Measurements from ENCODE around the gene BACH1. TPM values are rescaled to one million over a fixed set of nuclear protein-coding genes. Genes with fewer than 3 reads are reported as not detected.

The BACH1 gene
- total and polyA plus RNA-seq, 2 donors (not counting 1 experiment from before 2014, with no cell fraction given), result 10.1 to 221 TPM

GRCh38 chr21:29313662-29314408 lies 15.1 kb downstream of the BACH1 start:
- no peak for DNase-seq
- Histone ChIP-seq H3K79me2 (ENCODE audit: control insufficient read depth, insufficient read depth, low read length) (peaks cover 100% of the 10 kb centered on the region), H2AFZ (ENCODE audit: insufficient read depth, low read depth, low read length, poor library complexity, severe bottlenecking) (no peak overlapping the region), H3K27me3 (replicated peaks in 1 of 4; ENCODE audit: control extremely low read depth in 1 of 4, control insufficient read depth in 3 of 4, insufficient read depth in 4 of 4, low read length in 3 of 4) (no peaks in the 10 kb centered on the region), H4K20me1 (ENCODE audit: control insufficient read depth, insufficient read depth, low read length, poor library complexity, severe bottlenecking) (peaks cover 76% of the 10 kb centered on the region), H3K4me3 (ENCODE audit: control extremely low read depth in 1 of 5, extremely low read depth in 1 of 5, insufficient read depth in 1 of 5, low read depth in 2 of 5, low read length in 4 of 5) (no peak overlapping the region), H3K4me2 (replicated peaks; ENCODE audit: low read depth, low read length, poor library complexity, severe bottlenecking) (no peak overlapping the region), H3K9ac (ENCODE audit: low read length) (no peak overlapping the region), H3K4me1 (ENCODE audit: control insufficient read depth in 2 of 2, insufficient read depth in 2 of 2, low read length in 2 of 2) (peaks cover 11 to 27% of the 10 kb centered on the region in 2 donors), H3K27ac (ENCODE audit: low read length in 2 of 2) (no peak overlapping the region), H3K9me3 (ENCODE audit: control extremely low read depth in 1 of 3, control insufficient read depth in 2 of 3, insufficient read depth in 1 of 3, low read length in 2 of 3) (no peaks in the 10 kb centered on the region), H3K36me3 (replicated peaks in 1 of 2; ENCODE audit: control extremely low read depth in 1 of 2, control insufficient read depth in 1 of 2, extremely low read depth in 1 of 2, insufficient read depth in 2 of 2, low read length in 1 of 2) (peaks cover 0 to 2% of the 10 kb centered on the region in 2 experiments)
- H3K9me3 Mint-ChIP-seq (ENCODE audit: insufficient read depth), result no peaks in the 10 kb centered on the region
- ChIA-PET POLR2A (interaction anchor here (1.2 kb wide), 1 partner anchor 13 kb away, joined by 3 read pairs; no protein-coding TSS in a partner anchor), CTCF (interaction anchor here (1.4 kb wide), 1 partner anchor 46 kb away, joined by 4 read pairs; no protein-coding TSS in a partner anchor)
- intact Hi-C loops (cut with micrococcal nuclease), result loop anchor here (1.0 kb wide), 1 partner anchor 8 kb away; no protein-coding TSS in a partner anchor
- no peaks in the 10 kb centered on the region for H3K27me3 Mint-ChIP-seq
- TF ChIP-seq CTCF (IDR thresholded peaks at IDR 0.05) (no peak), EZH2 (IDR thresholded peaks at IDR 0.05; ENCODE audit: borderline replicate concordance, insufficient read depth, low read depth, low read length, poor library complexity, severe bottlenecking) (no peak)
- no peak overlapping the region for H3K4me3 Mint-ChIP-seq
- WGBS (ENCODE audit: insufficient coverage), result 100% methylated on average over 1 of the region's 2 CpGs
- H3K4me1 Mint-ChIP-seq, result peaks cover 76% of the 10 kb centered on the region
- ATAC-seq (ENCODE audit: low read depth), result no peak
- H3K27ac Mint-ChIP-seq, result no peak overlapping the region

- POLR2A ChIA-PET, result no interaction called here
- Mint-ChIP-seq H3K9me3 (ENCODE audit: insufficient read depth) (no peaks in the 10 kb centered on the region), H3K4me3 (no peak overlapping the region), H3K27ac (no peak overlapping the region), H3K27me3 (no peaks in the 10 kb centered on the region), H3K4me1 (peaks cover 79% of the 10 kb centered on the region)
- no peak for TF ChIP-seq EZH2 (IDR thresholded peaks at IDR 0.05; ENCODE audit: borderline replicate concordance, insufficient read depth, low read depth, low read length, poor library complexity, severe bottlenecking)
- no peak for TF ChIP-seq CTCF (IDR thresholded peaks at IDR 0.05)
- H2AFZ ChIP-seq (ENCODE audit: insufficient read depth, low read depth, low read length, poor library complexity, severe bottlenecking), result no peak overlapping the region
- 100% methylated on average over 1 of the region's 2 CpGs for WGBS (ENCODE audit: insufficient coverage)
- H3K27ac ChIP-seq (ENCODE audit: low read length in 2 of 2), result peak overlapping the region in 1 of 2 donors; percentile 5
- peaks cover 0 to 2% of the 10 kb centered on the region in 2 experiments for H3K36me3 ChIP-seq (replicated peaks in 1 of 2; ENCODE audit: control extremely low read depth in 1 of 2, control insufficient read depth in 1 of 2, extremely low read depth in 1 of 2, insufficient read depth in 2 of 2, low read length in 1 of 2)
- H4K20me1 ChIP-seq (ENCODE audit: control insufficient read depth, insufficient read depth, low read length, poor library complexity, severe bottlenecking), result peaks cover 88% of the 10 kb centered on the region
- no peak overlapping the region for H3K4me2 ChIP-seq (replicated peaks; ENCODE audit: low read depth, low read length, poor library complexity, severe bottlenecking)
- CTCF ChIA-PET, result interaction anchor here (1.4 kb wide), 1 partner anchor 47 kb away, joined by 4 read pairs; no protein-coding TSS in a partner anchor
- H3K4me3 ChIP-seq (ENCODE audit: control extremely low read depth in 1 of 5, extremely low read depth in 1 of 5, insufficient read depth in 1 of 5, low read depth in 2 of 5, low read length in 4 of 5), result no peak overlapping the region
- intact Hi-C loops (cut with micrococcal nuclease), result no loop called here
- DNase-seq (no peak), ATAC-seq (ENCODE audit: low read depth) (no peak)
- peaks cover 6 to 18% of the 10 kb centered on the region in 2 donors for H3K4me1 ChIP-seq (ENCODE audit: control insufficient read depth in 2 of 2, insufficient read depth in 2 of 2, low read length in 2 of 2)
- H3K9ac ChIP-seq (ENCODE audit: low read length), result no peak overlapping the region
- no peaks in the 10 kb centered on the region for H3K27me3 ChIP-seq (replicated peaks in 1 of 4; ENCODE audit: control extremely low read depth in 1 of 4, control insufficient read depth in 3 of 4, insufficient read depth in 4 of 4, low read length in 3 of 4)
- H3K79me2 ChIP-seq (ENCODE audit: control insufficient read depth, insufficient read depth, low read length), result peaks cover 100% of the 10 kb centered on the region
- no peaks in the 10 kb centered on the region for H3K9me3 ChIP-seq (ENCODE audit: control extremely low read depth in 1 of 3, control insufficient read depth in 2 of 3, insufficient read depth in 1 of 3, low read length in 2 of 3)
Measured at GRCh38 chr21:29315131-29315749, 16.5 kb downstream of the BACH1 start.

Measured in B cell (primary cell).